ENCODE results near the gene IL36A. TPM values are rescaled to one million over a fixed set of nuclear protein-coding genes. Genes with fewer than 3 reads are reported as not detected.

IL36A gene
- total RNA-seq, 1 donor from 2014 or later, result not detected

DNA sequence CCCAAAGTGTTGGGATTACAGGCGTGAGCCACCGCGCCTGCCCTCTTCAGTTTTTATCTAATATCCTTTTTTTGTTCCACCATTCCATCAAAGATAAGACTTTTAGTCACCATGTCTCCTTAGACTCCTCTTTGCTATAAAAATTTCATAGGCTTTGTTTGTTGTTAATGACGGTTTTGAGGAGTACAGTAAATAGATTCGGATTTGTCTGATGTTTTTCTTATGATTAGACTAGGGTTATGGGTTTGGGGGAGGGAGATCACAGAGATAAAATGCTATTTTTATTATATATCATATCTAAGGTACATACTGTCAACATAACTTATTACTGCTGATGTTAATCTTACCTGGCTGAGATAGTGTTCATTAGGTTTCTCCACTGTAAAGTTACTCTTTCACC is 41.2 kb downstream of the IL36A start:
- DNase-seq (ENCODE audit: extremely low read depth, low read depth, low spot score), result no peak

DNA sequence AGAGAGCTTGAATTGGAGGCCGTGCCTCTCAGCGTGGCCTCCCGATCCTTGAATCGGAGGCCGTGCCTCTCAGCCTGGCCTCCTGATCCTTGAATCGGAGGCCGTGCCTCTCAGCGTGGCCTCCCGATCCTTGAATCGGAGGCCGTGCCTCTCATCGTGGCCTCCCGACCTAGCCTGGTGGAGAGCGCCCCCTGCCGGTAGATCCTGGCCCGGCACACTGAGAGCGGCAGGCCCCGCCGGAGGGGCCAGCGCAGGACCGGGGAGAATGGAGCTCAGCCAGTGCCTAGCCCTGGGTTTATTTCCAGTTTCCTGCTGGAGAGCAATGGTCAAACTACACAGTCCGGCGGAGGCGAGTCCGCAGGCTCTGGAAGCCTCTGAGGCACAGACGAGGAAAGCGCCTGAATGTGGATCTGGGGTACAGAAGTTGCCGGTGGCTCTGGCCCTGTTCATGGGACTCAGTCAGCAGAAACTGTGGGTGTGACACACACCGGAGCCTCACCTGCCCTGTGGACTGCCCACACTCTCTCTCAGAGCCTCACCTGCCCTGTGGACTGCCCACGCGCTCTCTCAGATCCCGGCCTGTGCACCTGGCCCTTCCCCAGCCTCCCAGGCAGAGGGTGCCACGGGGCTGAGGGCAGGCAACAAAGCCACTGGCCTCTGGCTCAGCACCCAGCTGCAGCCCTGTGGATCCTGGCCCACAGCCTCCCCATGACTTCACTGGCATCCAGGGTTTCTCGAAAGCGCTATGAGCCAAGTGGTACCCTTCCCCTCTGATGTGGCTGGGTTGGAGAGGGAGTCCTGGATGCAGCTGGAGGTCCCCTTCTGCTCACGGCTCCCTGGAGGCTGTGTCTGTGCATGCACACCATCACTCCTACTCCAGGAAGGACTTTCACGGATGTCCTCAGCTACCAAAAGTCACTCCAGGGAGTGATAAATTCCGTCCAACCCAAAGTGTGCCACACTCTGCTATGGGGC is 45.9 kb downstream of the IL36A start:
- no peak for DNase-seq (ENCODE audit: extremely low read depth, low read depth, low spot score)

DNA sequence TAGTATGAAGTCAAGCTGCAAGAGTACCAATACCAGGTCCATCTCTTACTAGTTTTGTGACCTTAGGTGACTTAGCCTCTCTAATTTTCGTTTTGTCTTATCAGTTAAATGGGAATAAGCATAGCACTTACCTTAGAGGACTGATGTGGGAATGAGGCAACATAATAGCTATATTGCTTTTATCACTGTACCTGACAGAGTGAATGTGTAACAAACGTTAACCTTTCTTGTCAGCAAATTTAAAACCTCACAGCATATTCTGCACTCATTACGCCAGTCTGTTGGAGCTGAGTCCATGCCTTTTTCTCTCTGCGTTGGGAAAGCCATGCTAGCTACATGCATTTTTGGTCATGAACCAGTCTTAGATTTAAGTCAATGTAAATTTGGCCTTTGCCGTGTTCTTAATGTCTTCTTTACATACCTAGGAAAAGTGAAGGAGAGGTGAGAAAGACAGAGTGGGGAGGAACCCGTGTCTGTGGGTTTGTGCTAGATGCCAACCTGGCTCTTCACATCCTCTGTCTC is 47.2 kb downstream of the IL36A start, which contains the start of gene IL36B:
TSS of gene IL36B (minus strand) at position 472 of the 522 bp plus-strand sequence.
- DNase-seq (ENCODE audit: extremely low read depth, low read depth, low spot score), result no peak

DNA sequence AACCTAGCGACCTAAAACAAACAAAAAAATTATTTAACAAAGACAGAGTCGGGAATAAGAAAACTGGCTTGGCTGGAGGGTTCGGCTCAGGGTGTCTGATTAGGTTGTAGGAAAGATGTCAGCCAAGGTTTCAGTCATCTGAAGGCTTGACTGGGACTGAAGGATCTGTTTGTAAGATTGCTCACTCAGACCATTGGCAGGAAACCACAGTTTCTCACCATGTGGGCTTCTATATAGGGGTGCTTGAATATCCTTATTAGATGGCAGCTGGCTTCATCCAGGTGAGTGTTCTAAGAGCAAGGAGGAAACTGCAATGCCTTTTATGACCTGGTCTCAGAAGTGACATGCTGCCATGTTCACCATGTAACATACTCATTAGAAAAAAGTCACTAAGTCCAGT is 48.4 kb downstream of the IL36A start:
- no peak for DNase-seq (ENCODE audit: extremely low read depth, low read depth, low spot score)

DNA sequence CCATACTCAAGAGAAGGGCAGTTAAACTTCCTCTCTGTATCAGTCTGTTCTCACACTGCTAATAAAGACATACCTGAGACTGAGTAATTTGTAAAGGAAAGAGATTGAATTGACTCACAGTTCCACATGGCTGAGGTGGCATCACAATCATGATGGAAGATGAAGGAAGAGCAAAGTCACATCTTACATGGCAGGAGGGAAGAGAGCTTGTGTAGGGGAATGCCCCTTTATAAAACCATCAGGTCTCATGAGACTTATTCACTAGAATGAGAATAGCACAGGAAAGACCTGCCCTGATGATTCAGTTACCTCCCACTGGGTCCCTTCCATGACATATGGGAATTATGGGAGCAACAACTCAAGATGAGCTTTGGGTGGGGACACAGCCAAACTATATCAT is 48.8 kb downstream of the IL36A start:
- DNase-seq (ENCODE audit: extremely low read depth, low read depth, low spot score), result no peak

DNA sequence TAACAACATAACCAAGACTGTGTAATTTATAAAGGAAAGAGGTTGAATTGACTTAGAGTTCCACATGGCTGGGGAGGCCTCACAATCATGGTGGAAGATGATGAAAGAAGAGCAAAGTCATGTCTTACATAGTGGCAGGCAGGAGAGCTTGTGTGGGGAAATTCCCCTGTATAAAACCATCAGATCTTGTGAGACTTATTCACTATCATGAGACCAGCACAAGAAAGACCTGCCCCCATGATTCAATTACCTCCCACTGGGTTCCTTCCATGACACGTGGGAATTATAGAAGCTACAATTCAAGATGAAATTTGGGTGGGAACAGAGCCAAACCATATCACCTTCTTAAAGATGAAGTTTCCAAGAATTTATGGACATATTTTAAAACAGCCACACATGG is 51.3 kb downstream of the IL36A start:
- no peak for DNase-seq (ENCODE audit: extremely low read depth, low read depth, low spot score)

DNA sequence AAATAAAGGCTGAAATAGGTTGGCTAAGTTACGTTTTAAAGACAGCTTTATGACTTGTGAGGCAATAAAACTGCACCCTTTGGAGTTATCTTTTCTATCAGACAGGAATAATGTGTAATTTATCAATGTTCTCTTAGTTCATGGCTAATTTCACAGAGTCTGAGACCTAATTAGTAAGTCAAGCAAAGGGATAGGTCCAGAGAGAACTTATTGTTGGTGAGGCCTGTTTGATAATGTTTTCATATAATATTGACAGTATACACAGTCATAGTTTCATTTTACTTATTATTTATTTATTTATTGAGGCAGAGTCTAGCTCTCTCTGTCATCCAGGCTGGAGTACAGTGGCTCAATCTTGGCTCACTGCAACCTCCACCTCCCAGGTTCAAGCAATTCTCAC is 51.9 kb downstream of the IL36A start:
- DNase-seq (ENCODE audit: extremely low read depth, low read depth, low spot score), result no peak

Other genes with a start within 250 kb of the IL36A start
- 2.5 and 4.4 TPM in 2 replicates for gene CKAP2L, start 240.8 kb upstream of the IL36A start, total RNA-seq
- 3.9 and 4.5 TPM in 2 replicates for gene IL1A, start 221.0 kb upstream of the IL36A start, total RNA-seq
- gene IL1B, start 168.7 kb upstream of the IL36A start, total RNA-seq, result 8.9 and 10.6 TPM in 2 replicates
- gene IL37, start 94.3 kb upstream of the IL36A start, total RNA-seq, result not detected in 2 replicates
- gene IL36G, start 27.5 kb upstream of the IL36A start, total RNA-seq, result not detected in 2 replicates
- gene IL36B, start 47.4 kb downstream of the IL36A start, total RNA-seq, result not detected in 2 replicates
- not detected in 2 replicates for gene IL36RN, start 53.7 kb downstream of the IL36A start, total RNA-seq
- gene IL1F10, start 62.5 kb downstream of the IL36A start, total RNA-seq, result not detected in 2 replicates
- gene IL1RN, start 122.1 kb downstream of the IL36A start, total RNA-seq, result not detected in 2 replicates
- 1.3 and 2.1 TPM in 2 replicates for gene PSD4, start 168.5 kb downstream of the IL36A start, total RNA-seq

Data from glomerular endothelial cell (primary cell).